Measurements from ENCODE around the gene CERS1. TPM values are rescaled to one million over a fixed set of nuclear protein-coding genes. Genes with fewer than 3 reads are reported as not detected.
"Not testable (repeated sequence)": the region's sequence is repeated elsewhere in the genome, so short reads cannot be mapped to it uniquely, and the experiment has no call there.

Gene CERS1
- polyA plus RNA-seq, 2 of the 4 experiments (the other 2 are of a cell fraction): 1.7 to 3.4 TPM

GRCh38 chr19:18917593-18917992 lies 21.6 kb upstream of the CERS1 start:
- not testable (repeated sequence) for FAIRE-seq; H3K9me3 ChIP-seq; H3K4me1 ChIP-seq; ATAC-seq; H3K4me3 ChIP-seq; DNase-seq (ENCODE audit: low read depth in 1 of 2, low spot score in 1 of 2); H3K27ac ChIP-seq
- POLR2A ChIA-PET: interaction anchor here (0.7 kb wide), 1 partner anchor 8 kb away, joined by 3 read pairs; no protein-coding TSS in a partner anchor
- CTCF ChIA-PET: interaction anchor here (1.1 to 2.7 kb wide), 4 partner anchors 23 to 78 kb away, joined by 3 to 28 read pairs (median 6); no protein-coding TSS in a partner anchor
- WGBS (ENCODE audit: missing lambda C conversion rate): 95% methylated on average over 9 of the region's 9 CpGs
- peak overlapping the region; percentile 85 for H3K4me2 ChIP-seq

GRCh38 chr19:18915639-18916038 lies 19.7 kb upstream of the CERS1 start:
- Histone ChIP-seq H3K9me3 (no peaks in the 10 kb centered on the region), H3K27ac (no peak overlapping the region), H3K4me2 (no peak overlapping the region), H3K4me3 (no peak overlapping the region), H3K4me1 (peaks cover 7% of the 10 kb centered on the region; the same call in 1 of the 3 replicates)
- POLR2A ChIA-PET: no interaction called here
- ATAC-seq: peak in 1 of 2 experiments; percentile 27; a peak in 2 of 6 replicates
- CTCF ChIA-PET: interaction anchor here (1.0 to 1.5 kb wide), 5 partner anchors 12 to 77 kb away, joined by 3 to 4 read pairs (median 3); no protein-coding TSS in a partner anchor
- WGBS (ENCODE audit: missing lambda C conversion rate): 83% methylated on average over 1 of the region's 5 CpGs
- no peak for FAIRE-seq
- DNase-seq (ENCODE audit: low read depth in 1 of 2, low spot score in 1 of 2): peak in 1 of 2 experiments; percentile 68
- peak; percentile 21; the same call in 1 of the 3 replicates for TF ChIP-seq SMC3 (IDR thresholded peaks at IDR 0.05)
- TF ChIP-seq, protein P1, sequence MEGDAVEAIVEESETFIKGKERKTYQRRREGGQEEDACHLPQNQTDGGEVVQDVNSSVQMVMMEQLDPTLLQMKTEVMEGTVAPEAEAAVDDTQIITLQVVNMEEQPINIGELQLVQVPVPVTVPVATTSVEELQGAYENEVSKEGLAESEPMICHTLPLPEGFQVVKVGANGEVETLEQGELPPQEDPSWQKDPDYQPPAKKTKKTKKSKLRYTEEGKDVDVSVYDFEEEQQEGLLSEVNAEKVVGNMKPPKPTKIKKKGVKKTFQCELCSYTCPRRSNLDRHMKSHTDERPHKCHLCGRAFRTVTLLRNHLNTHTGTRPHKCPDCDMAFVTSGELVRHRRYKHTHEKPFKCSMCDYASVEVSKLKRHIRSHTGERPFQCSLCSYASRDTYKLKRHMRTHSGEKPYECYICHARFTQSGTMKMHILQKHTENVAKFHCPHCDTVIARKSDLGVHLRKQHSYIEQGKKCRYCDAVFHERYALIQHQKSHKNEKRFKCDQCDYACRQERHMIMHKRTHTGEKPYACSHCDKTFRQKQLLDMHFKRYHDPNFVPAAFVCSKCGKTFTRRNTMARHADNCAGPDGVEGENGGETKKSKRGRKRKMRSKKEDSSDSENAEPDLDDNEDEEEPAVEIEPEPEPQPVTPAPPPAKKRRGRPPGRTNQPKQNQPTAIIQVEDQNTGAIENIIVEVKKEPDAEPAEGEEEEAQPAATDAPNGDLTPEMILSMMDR (IDR thresholded peaks at IDR 0.05): peak; percentile 37; the same call in 2 of the 3 replicates
- TF ChIP-seq RAD21 (conservative IDR thresholded peaks at IDR 0.05 in 1 of 2, IDR thresholded peaks at IDR 0.05 in 1 of 2): peak; percentile 48 to 67
- no peak for TF ChIP-seq FOSL2 (IDR thresholded peaks at IDR 0.05)
- no peak for TF ChIP-seq FOSL2 (CRISPR knock-in tag; IDR thresholded peaks at IDR 0.05)

GRCh38 chr19:18913466-18913865 lies 17.5 kb upstream of the CERS1 start:
- ChIA-PET POLR2A (no interaction called here), CTCF (interaction anchor here (1.0 to 2.2 kb wide), 2 partner anchors 19 to 46 kb away, joined by 3 to 5 read pairs; no protein-coding TSS in a partner anchor)
- DNase-seq (ENCODE audit: low read depth in 1 of 2, low spot score in 1 of 2) (no peak), FAIRE-seq (no peak), ATAC-seq (no peak)
- no CpG with 5 or more reads among the region's 5 CpGs for WGBS (ENCODE audit: missing lambda C conversion rate)
- Histone ChIP-seq H3K4me3 (no peak overlapping the region), H3K4me2 (no peak overlapping the region), H3K27ac (no peak overlapping the region), H3K4me1 (0 out of 3 replicates have a peak, but pooled peaks cover 4% of the 10 kb centered on the region), H3K9me3 (no peaks in the 10 kb centered on the region)
- TF ChIP-seq RARB (CRISPR knock-in tag; IDR thresholded peaks at IDR 0.05): no peak
- no peak for TF ChIP-seq NFE2L2 (conservative IDR thresholded peaks at IDR 0.05; ENCODE audit: low read length)
- TF ChIP-seq, protein P2, sequence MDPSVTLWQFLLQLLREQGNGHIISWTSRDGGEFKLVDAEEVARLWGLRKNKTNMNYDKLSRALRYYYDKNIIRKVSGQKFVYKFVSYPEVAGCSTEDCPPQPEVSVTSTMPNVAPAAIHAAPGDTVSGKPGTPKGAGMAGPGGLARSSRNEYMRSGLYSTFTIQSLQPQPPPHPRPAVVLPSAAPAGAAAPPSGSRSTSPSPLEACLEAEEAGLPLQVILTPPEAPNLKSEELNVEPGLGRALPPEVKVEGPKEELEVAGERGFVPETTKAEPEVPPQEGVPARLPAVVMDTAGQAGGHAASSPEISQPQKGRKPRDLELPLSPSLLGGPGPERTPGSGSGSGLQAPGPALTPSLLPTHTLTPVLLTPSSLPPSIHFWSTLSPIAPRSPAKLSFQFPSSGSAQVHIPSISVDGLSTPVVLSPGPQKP (IDR thresholded peaks at IDR 0.05; ENCODE audit: low read depth, low read length): no peak

- TF ChIP-seq NPAS2 (CRISPR knock-in tag; IDR thresholded peaks at IDR 0.05; ENCODE audit: borderline replicate concordance) (no peak), HOXA7 (CRISPR knock-in tag; IDR thresholded peaks at IDR 0.05) (no peak), TP53 (CRISPR knock-in tag; IDR thresholded peaks at IDR 0.05) (no peak), RARB (CRISPR knock-in tag; IDR thresholded peaks at IDR 0.05) (no peak), CHD2 (IDR thresholded peaks at IDR 0.05; ENCODE audit: low read length, partially characterized antibody) (no peak), SREBF2 (IDR thresholded peaks at IDR 0.05) (no peak), BHLHE40 (IDR thresholded peaks at IDR 0.05; ENCODE audit: low read depth, low read length) (no peak), ZFP36 (IDR thresholded peaks at IDR 0.05; ENCODE audit: borderline replicate concordance, partially characterized antibody) (no peak), MYC (IDR thresholded peaks at IDR 0.05; ENCODE audit: borderline replicate concordance, low read length) (no peak)
- TF ChIP-seq, protein P1 (IDR thresholded peaks at IDR 0.05): no peak
- no peak overlapping the region for H3K4me2 ChIP-seq
- FAIRE-seq (no peak), DNase-seq (ENCODE audit: low read depth in 1 of 2, low spot score in 1 of 2) (no peak), ATAC-seq (no peak)
- H3K4me1 ChIP-seq: 0 out of 3 replicates have a peak, but pooled peaks cover 4% of the 10 kb centered on the region
- no peaks in the 10 kb centered on the region for H3K9me3 ChIP-seq
- no peak overlapping the region for H3K4me3 ChIP-seq
- ChIA-PET POLR2A (no interaction called here), CTCF (interaction anchor here (2.2 kb wide), 1 partner anchor 18 kb away, joined by 5 read pairs; no protein-coding TSS in a partner anchor)
- H3K27ac ChIP-seq: no peak overlapping the region
- no CpG with 5 or more reads among the region's 14 CpGs for WGBS (ENCODE audit: missing lambda C conversion rate)
These were observed 17.0 kb upstream of the CERS1 start for GRCh38 chr19:18912933-18913332.
